HG02610 (cell line): Measurements from ENCODE around the gene TIMM13.
A peak's percentile ranks its signal among the peaks of the same experiment; 100 is the strongest.
"Not testable (repeated sequence)": the region's sequence is repeated elsewhere in the genome, so short reads cannot be mapped to it uniquely, and the experiment has no call there.

Experiments
- ATAC-seq: cut with Tn5 transposase; IDR thresholded peaks from one replicate; pipeline ENCODE4 v1.9.1; 2021; ENCODE audit warnings: mild to moderate bottlenecking, moderate library complexity; ENCODE audit not compliant: unreplicated experiment

The TIMM13 gene

DNA sequence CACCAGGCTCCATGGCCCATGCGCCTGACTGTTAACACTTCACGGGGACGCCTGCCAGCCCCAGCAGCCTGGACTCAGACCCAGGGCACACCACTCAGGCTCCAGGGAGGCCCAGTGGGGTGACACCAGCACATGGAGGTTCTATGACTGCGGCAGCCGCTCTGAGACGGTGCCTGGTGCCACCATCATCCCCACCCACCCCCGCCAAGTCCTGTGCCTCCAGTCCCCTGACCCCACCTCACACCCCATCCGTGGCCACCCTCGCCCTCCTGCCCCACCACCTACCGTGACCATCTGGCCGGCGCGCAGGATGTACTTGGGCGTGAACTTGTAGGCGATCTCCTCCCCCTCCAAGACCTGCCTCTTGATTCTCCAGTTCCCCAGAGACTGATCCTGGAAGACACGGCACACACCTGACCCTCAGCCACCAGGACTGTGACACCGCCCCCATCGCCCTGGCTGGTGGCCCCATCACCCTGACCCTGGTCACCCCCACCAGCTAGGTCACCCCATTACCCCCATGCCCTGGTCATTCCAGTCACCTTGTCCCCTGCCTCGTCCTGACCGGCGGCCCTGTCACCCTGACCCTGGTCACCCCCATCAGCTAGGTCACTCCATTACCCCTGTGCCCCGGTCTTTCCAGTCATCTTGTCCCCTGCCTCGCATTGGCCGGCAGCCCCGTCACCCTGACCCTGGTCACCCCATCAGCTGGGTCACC lies 4.9 kb upstream of the TIMM13 start:
- ATAC-seq: no peak

DNA sequence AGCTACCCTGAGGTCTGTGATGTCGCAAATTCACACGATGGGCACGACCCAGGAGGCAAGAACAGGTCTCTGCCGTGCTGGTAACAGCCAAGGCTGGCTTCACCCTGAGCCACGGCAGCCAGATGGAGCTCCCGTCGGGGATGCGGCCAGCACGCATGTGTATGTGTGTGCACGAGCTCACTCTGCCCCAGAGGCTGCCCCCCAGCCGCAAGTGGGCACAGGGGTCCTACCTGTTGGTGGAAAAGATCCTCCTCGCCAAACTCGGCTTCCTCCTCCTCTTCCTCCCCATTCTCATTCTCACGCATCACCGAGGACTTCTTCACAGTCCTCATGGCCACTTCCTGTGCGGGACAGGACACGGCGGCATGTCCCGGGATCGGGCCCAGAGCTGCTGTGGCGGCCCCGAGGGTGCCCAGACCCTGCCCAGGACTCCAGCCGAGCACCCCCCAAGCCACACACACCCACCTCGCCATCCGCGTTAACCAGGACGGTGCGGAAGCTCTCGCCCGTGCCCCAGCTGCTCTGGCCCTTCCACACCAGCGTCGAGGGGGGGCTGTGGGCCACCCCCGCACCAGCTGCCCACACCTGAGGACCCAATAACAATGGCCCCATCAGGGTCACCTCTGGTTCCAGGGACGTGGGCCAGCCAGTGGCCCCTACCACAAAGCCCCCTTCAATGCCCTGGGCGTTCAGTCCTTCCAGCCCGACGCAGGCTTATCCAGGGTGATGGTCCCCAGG lies 4.1 kb upstream of the TIMM13 start:
- ATAC-seq: no peak

DNA sequence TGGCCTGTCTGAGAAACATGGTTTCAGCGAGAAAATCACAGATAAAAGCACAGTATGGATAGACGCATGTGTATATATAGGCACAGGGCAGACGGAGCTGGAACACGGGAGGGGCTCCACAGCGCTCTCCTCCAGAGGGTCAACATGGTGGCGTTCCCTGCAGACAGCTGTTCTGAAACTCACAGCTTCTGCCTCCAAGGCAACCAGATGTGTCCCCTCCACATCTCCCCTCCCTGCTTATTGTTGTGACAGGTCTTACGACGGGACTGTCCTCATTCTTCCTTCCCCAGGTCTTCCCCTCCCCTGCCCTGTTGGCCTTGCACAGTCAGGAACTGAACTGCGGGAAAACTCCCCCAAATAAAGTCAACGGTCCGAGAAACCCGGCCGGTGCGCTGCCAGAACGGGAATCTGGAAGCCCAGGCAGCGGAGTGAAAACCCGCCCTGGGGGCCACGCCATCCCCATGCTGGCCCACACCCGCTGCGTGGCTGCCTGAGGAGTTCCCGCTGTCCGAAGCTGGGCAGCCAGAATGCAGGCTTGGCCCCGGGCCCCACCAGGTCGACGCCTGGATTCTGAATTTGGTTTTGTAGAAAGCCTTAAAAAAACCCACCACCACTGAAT lies 2.6 kb upstream of the TIMM13 start:
- no peak for ATAC-seq

DNA sequence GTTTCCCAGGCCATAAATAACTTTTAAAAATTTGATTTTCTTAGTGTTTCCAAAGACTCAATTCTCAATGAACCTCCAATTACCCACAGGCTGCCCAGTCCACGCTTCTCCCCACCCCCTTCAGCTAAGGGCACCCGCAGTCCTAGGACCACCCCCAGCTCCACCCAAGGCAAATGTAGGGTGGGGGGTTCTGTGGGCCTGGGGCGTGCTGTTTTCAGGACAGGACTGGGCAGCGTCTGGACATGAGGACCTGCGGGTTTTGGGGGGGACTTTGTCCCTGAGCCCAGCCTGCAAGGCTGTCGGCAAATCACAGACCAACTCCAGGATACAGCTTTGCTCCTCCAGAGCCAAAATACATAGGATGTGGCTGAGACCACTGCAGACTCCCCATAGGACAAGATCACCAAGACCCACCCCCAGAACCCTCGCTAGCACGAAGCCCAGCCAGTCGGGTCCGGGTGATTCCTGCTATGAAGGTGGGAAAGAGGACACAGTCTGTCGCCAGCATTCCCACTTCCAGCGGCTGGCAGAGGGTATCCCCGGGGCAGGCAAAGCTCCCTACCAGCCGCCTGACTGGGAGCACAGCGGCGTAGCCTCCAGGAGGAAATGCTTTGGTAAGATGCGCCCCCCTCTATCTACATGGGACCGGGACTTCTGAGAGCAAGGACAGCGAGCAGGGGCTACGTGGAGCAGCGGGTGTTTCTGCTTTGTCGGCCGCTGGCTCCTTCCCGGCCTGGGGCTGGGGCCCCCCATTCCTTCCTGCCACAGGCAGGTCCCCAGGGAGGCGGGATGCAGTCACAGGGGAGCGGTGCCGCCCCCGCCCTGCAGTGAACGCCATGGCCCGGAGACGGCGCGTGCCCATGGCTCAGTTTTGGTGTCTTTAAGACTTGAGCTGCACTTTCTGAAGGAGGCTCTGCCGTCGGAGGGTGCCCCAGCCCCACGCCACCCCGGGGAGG lies 1.6 kb upstream of the TIMM13 start:
- ATAC-seq: no peak

DNA sequence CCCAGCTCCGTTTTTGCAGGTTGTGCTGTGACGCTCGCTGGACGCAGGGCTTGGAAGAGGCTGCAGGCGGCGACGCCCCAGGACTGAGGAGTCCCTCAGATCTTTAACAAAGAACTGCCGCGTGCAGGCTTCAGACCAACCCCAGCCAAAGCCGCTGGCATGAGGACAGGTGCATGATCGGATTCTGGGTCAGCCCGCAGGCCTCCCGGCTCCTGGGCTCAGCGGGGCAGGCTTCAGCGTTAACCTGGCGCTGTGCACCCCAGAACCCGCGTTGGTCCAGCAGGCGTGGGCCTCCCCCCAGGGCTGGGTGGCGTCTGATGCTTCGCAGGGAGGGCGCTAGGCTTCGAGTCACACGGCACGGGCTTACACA lies 920 bp upstream of the TIMM13 start:
- ATAC-seq: no peak

DNA sequence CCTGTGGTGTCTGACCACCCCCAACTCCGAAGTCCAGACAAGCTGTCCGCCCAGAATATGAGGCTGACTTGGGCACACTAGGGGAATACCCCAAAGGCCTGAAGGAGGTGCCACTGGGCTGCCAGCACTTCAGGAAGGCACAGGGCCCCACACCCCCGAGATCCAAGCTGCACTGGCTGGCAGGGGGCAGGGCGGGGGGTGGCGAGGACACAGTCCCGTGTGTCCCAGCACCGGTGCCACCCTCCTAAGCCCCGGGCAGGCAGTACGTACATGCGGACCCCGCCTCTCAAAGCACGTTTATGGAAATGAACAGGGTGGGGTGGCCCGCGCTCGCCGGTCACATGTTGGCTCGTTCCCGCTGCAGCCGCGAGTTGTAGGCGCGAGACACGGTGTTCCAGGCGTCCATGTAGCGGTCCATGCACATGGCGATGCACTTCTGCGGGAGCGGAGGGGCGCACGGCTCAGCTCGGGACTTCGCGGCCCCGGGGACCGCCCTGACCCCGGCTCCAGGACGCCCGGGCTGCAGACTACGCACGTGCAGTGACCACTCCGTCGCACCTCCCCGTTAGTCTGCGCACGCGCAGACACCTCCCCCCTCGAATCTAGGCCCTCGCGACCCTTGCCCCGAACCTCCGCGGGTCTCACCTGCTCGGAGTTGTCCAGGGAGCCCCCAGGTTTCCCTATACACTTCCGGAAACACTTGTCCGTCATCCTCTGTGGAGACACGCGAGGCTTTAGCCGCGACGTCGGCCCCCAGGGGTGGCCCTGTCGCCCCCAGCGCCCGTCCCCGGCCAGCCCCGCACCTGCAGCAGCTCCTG lies 566 bp downstream of the TIMM13 start:
- peak; percentile 10 for ATAC-seq

DNA sequence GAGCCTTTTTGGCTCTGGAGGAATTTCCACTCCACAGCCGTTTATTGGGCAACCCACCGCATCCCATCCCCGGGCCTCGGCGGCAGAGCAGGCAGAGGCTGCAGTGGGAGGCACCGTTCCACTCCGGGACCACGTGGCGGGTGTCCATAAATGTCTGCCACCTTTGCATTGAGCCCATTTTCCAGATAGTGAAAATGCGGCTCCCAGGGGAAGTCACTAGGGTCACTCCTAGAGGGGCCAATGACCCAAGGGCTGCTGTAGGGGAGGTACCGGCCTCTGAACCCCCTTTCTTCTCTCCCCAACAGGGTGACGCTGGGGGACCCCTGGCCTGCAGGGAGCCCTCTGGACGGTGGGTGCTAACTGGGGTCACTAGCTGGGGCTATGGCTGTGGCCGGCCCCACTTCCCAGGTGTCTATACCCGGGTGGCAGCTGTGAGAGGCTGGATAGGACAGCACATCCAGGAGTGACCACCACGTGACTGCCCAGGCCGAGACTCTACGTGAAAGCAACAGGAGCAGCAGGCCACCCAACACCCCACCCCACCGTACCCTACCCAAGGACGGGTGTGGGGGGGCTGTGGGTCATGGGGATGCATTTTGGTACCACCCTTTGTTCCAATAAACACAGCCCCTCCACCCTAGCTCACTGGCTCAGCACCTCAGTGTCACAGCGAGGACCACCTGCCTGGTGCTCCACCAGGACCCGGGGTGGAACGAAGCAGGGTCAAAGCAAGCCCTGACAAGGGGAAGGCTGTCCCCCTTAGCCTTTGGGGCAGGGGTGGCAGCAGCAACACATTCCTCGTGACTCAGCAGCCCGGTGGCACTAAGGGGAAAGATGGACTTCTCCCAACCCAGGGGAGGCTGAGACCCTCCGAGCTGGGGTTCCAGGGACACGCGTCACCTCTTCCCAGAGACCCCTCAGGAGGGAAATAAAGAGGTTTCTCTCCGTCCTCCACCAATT lies 1.5 kb downstream of the TIMM13 start:
- ATAC-seq: no peak

DNA sequence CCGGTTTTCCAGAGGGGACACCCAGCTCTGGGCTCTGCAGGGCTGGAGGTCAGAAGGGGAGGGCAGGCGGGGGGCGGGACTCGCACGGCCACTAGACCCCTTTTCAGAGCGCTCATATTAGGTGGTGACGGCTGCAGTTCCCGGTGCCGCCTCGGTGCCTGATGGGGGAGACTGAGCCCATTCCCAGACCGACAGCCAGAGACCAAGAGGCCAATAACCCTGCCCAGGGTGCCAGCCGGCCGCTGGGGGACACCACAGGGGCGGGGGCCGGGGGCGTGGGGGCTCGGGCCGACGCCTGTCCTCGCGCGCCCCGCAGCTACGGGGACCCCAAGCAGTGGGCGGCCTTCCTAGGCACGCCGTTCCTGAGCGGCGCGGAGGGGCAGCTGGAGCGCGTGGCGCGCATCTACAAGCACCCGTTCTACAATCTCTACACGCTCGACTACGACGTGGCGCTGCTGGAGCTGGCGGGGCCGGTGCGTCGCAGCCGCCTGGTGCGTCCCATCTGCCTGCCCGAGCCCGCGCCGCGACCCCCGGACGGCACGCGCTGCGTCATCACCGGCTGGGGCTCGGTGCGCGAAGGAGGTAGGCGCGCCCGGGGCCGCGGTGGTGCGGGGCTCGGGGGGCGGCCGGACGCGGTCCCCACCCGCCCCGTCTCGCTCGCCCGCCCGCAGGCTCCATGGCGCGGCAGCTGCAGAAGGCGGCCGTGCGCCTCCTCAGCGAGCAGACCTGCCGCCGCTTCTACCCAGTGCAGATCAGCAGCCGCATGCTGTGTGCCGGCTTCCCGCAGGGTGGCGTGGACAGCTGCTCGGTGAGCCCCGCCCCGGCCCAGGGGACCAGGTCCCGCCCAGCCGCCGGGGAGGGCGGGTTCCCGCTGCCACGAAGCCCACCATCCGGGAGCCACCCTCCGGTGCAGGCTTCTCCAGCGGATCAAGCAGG lies 2.4 kb downstream of the TIMM13 start:
- ATAC-seq: no peak

DNA sequence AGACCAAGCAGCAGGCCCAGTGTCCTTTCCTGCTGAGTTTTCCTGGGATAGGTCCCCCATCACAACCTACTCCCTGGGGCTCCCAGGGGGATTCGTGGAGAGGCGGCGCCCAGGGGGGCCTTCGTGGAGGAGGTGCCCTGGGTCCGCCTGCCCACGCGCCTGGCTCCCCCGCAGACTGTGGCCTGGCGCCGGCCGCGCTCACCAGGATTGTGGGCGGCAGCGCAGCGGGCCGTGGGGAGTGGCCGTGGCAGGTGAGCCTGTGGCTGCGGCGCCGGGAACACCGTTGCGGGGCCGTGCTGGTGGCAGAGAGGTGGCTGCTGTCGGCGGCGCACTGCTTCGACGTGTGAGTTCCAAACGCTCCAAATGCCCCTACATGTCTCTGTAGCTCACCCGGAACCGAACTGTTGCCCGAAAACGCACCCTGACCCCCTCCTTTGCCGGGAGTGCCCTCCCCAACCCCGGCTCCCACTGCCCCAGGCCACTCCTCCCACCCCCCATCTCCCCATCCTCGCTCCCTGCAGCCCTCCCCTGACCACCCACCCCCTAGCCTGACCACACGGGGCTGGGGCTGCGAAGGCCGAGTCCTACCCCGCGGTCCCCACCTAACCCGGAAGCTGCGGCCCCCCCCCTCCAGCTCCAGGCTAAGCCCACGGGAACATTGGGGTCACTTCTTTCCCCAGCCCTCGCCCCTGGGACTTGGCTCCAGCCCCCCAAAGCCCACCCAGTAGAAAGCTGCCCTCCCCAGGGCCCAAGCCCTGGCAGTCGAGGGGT lies 3.3 kb downstream of the TIMM13 start:
- ATAC-seq: no peak

DNA sequence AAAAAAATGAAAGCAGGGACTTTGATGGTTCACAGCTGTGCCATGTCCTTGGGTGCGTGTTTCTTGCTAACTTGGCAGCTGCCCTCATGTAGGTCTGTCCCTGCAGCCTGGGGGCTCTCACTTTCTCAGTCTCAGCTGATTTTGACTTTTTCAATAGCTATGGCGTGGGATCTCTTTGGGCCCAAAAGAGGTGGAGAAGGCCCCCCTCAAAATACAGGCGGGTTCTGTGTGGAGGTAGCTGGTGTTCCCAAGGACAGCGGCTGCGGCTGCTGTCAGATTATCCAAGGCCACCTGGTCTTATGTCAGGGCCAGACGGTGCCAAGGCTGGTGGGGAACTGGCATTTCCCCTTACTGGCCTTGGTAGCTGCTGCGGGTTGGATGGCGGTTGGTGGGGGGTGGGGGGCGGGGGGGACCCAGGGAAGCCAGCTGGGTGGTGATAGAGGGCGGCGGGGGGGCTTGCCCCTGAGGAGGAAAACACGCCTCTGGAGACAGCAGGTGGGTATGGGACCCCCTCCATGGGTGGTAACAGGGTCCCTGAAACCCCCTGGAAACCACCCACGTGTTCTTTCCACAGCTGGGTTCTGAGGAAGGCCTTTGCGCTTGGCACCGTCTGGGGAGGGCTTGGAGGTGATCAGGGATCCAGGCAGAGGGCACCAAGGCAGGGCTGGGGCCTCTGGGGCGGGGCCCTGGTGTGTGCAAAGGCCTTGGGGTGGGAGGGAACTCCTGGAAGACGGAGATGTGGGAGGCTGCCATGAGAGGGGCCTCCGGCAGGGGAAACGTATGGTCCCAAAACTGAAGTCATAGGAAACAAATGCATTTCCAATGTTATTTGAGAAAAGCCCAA lies 4.1 kb downstream of the TIMM13 start:
- no peak for ATAC-seq

DNA sequence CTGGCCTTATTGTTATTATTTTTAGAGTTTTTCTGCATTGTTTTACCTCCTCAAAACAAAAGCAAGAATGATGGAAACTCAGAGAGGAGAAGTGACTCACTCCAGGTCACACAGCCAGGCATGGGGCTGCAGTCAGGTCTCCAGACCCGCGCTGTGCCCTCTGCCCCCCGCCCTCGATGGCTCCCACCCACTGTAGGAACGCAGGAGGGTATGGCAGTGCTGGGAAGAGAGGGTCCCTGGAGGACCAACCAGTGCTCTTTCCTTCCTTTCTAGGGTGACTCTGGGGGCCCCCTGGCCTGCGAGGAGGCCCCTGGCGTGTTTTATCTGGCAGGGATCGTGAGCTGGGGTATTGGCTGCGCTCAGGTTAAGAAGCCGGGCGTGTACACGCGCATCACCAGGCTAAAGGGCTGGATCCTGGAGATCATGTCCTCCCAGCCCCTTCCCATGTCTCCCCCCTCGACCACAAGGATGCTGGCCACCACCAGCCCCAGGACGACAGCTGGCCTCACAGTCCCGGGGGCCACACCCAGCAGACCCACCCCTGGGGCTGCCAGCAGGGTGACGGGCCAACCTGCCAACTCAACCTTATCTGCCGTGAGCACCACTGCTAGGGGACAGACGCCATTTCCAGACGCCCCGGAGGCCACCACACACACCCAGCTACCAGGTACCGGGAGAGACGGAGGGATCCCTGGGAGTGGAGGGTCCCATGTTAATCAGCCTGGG lies 5.6 kb downstream of the TIMM13 start:
- ATAC-seq: no peak

DNA sequence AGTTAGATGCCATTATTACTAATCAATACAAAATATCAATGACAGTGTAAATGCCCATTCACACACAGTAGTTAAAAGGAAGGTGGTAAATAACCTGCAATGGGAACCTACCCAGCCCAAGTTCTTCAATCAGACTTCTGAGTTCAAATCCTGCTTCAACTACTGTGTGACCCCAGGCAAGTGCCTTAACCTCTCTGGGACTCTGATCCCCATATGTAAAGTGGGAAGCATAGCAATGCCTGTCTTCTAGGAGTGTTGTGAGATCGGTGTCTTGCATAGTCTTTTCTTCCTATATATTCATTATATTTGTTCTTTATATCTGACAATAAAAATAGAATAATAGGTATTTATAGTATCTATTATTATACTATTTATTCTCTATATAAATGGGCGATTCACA lies 6.9 kb downstream of the TIMM13 start:
- no peak for ATAC-seq

DNA sequence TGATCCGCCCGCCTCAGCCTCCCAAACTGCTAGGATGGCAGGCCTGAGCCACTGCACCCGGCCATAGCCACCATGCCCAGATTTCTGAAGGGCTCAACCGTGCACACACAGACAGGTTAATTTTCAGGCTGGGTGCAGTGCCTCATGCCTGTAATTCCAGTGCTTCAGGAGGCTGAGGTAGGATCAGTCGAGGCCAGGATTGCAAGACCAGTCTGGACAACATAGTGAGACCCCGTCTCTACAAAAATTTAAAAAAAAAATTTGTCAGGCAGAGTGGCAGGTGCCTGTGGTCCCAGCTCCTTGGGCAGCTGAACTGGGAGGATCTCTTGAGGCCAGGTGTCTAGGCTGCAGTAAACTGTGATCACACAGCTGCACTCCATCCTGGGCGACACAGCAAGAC lies 7.6 kb downstream of the TIMM13 start:
- no peak for ATAC-seq

DNA sequence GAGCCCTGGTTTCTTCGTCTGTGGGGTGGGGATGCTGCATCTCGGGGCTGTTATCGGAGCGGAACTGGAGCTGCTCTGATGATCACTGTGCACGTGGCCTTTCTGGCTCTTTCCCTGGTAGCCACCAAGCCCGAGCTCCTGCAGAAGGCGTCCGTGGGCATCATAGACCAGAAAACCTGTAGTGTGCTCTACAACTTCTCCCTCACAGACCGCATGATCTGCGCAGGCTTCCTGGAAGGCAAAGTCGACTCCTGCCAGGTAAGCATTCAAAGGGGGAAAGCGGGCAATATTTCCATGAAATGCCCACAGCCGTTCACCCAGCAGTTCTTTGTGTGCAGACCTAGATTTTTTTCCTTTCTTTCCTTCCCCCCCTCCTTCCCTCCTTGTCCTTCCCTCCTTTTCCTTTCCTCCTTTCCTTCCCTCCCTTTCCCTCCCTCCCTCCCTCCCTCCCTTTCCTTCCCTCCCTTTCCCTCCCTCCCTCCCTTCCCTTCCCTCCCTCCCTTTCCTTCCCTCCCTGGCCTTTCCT lies 9.4 kb downstream of the TIMM13 start:
- ATAC-seq: no peak

DNA sequence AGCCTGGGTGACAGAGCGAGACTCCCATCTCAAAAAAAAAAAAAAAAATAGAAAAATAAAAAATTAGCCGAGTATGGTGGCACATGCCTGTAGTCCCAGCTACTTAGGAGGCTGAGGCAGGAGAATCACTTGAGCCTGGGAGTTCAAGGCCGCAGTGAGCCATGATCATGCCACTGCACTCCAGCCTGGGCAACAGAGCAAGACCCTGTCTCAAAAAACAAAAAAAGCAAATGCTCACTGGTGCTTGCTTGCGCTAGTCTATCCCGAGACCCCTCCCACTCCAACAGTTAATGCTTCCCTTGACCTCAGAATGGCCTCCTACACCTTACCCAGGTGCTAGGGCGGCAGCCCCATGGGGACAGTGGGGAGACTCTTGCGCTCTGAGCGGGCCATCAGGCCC lies 9.9 kb downstream of the TIMM13 start:
- not testable (repeated sequence) for ATAC-seq
